ENCODE results near the gene LRPPRC. TPM values are rescaled to one million over a fixed set of nuclear protein-coding genes. Genes with fewer than 3 reads are reported as not detected.

Gene LRPPRC
- total RNA-seq (2022; extraction: Qiagen RNA extraction), result 84.2 to 96.5 TPM (median 92.1 TPM) in 5 replicates

GRCh38 chr2:43995733-43996533, at the start of gene LRPPRC:
Gene LRPPRC (minus strand): TSS chr2:43995989. CDS start chr2:43995947, 42 bp downstream.

GRCh38 chr2:43838560-43839267, 157.1 kb downstream of the LRPPRC start, which contains the start of the genes ABCG5 and ABCG8:
Gene ABCG5 (minus strand): TSS chr2:43838839. CDS start chr2:43838679, 160 bp downstream.
Gene ABCG8 (plus strand): TSS chr2:43838971. CDS start chr2:43839054, 83 bp downstream.

Other genes with a start within 250 kb of the LRPPRC start
- 15.4 to 19.7 TPM (median 17.3 TPM) in 5 replicates for gene DYNC2LI1, start 221.9 kb downstream of the LRPPRC start, total RNA-seq (2022; extraction: Qiagen RNA extraction)
- not detected in 5 replicates for gene ABCG5, start 157.2 kb downstream of the LRPPRC start, total RNA-seq (2022; extraction: Qiagen RNA extraction)
- not detected in 5 replicates for gene ABCG8, start 157.0 kb downstream of the LRPPRC start, total RNA-seq (2022; extraction: Qiagen RNA extraction)
- gene PPM1B, start 172.9 kb upstream of the LRPPRC start, total RNA-seq (2022; extraction: Qiagen RNA extraction), result 28.3 to 41.4 TPM (median 33.9 TPM) in 5 replicates

Measured in A549 treated with AZD2906 at 1 μM for 4 hours (cell line).